SK-N-MC (cell line): ENCODE results near the gene TBC1D2B.

Experiments used
- EZH2 ChIP-seq: fragments of 200-600 bp; sonication (generic); IDR thresholded peaks from one replicate; pipeline ENCODE4 v1.6.1; 2017; ENCODE audit warnings: antibody characterized with exemption
- POLR2AphosphoS5 ChIP-seq: IDR thresholded peaks from 2 replicates; pipeline ENCODE4 v1.6.1; 2012; ENCODE audit warnings: mild to moderate bottlenecking, low read depth, low read length, borderline replicate concordance

DNA sequence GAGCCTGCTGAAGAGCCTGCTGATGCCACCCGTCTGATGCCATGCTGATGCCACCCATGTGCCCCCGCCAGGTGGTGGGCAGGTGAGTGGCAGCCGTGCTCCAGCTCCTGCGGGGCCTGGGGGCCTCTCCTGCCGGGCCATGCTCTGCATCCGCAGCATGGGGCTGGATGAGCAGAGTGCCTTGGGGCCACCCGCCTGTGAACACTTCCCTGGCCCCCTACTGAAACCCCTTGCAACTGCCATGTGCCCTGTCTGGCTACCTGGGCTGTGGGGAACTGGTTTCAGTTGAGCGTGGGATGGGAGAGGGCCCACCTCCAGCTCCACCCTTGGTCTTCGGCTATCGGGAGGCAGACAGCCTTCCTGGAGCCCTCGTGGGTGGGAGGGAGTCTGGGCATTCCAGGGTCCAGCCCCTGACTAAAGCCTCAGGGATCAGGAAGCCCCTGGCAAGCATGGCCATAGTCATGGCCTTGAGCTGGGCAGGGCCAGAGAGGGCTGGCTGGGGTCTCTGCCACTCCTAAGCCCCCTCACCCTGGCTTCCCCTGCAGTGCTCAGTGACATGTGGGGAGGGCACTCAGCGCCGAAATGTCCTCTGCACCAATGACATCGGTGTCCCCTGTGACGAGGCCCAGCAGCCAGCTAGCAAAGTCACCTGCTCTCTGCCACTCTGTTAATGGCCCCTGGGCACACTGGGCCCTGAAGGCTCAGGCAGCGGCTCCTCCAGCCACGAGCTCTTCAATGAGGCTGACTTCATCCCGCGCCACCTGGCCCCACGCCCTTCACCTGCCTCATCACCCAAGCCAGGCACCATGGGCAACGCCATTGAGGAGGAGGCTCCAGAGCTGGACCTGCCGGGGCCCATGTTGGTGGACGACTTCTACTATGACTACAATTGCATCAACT is 92.2 kb downstream of the TBC1D2B start:
- TF ChIP-seq POLR2AphosphoS5 (no peak), EZH2 (no peak)
